ENCODE measurements around the gene FBXO24.

DNA sequence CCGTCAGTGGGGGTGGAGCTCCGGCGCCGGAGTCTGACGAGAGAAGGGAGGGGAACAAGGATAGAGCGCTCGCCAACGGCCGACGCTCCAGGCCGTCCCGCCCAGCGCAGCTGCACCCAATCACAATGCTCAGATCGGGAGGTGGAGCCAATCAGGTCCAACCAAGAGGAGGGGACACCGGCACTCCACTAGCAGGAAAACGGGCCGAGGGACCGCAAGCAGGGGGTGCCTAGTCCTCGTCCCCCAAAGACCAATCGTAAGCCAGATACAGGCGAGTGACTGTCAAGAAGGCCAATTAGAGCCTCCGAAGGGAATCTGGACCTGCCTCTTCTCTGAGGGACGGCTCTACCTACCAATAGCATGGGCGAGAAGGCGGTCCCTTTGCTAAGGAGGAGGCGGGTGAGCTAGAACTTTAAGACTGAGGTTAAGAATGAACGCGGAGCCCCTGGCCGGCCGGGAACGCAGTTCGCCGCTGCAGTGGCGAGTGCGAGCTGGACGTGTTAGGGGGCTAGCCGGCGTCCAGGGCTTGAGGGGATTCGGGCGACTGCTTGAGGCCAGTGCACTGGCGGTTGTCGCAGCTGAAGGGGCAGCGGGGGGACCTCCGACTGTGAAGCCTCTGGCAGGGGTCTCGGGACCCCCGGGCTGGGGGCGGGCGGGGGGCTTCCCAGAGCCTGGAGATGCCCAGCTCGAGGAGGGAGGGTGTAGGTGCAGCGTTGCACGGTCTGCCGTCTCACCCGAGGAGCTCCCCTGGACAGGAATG, at the start of gene FBXO24:
- TF ChIP-seq, protein P1, sequence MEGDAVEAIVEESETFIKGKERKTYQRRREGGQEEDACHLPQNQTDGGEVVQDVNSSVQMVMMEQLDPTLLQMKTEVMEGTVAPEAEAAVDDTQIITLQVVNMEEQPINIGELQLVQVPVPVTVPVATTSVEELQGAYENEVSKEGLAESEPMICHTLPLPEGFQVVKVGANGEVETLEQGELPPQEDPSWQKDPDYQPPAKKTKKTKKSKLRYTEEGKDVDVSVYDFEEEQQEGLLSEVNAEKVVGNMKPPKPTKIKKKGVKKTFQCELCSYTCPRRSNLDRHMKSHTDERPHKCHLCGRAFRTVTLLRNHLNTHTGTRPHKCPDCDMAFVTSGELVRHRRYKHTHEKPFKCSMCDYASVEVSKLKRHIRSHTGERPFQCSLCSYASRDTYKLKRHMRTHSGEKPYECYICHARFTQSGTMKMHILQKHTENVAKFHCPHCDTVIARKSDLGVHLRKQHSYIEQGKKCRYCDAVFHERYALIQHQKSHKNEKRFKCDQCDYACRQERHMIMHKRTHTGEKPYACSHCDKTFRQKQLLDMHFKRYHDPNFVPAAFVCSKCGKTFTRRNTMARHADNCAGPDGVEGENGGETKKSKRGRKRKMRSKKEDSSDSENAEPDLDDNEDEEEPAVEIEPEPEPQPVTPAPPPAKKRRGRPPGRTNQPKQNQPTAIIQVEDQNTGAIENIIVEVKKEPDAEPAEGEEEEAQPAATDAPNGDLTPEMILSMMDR (IDR thresholded peaks at IDR 0.05): no peak
- TF ChIP-seq EZH2 (IDR thresholded peaks at IDR 0.05) (no peak), EZH2phosphoT487 (IDR thresholded peaks at IDR 0.05) (no peak)
